Measurements from ENCODE around the gene MVK. TPM values are rescaled to one million over a fixed set of nuclear protein-coding genes. Genes with fewer than 3 reads are reported as not detected.

Gene MVK
- total RNA-seq, 1 experiment from 2014 or later: 19.2 TPM

GRCh38 chr12:109557200-109557599, 16.4 kb upstream of the MVK start:
- Histone ChIP-seq H4K20me1 (ENCODE audit: control insufficient read depth, insufficient read depth, insufficient read length) (no peaks in the 10 kb centered on the region), H3K23ac (ENCODE audit: insufficient read length, low read depth, low read length) (no peak overlapping the region), H3K27ac (ENCODE audit: insufficient read length, low read depth, low read length) (no peak overlapping the region), H2BK20ac (ENCODE audit: low read depth, low read length, poor library complexity, severe bottlenecking) (no peak overlapping the region), H2BK5ac (ENCODE audit: insufficient read length, low read length) (no peak overlapping the region), H2BK12ac (ENCODE audit: insufficient read length, low read depth, low read length) (no peak overlapping the region), H3K27me3 (ENCODE audit: insufficient read depth, low read length) (no peaks in the 10 kb centered on the region), H3K23me2 (ENCODE audit: insufficient read length, low read depth, low read length, poor library complexity, severe bottlenecking) (no peaks in the 10 kb centered on the region), H3K79me2 (ENCODE audit: insufficient read depth, low read length) (no peaks in the 10 kb centered on the region), H2BK120ac (ENCODE audit: low read depth, low read length, poor library complexity, severe bottlenecking) (no peak overlapping the region), H4K91ac (ENCODE audit: insufficient read length, low read depth, low read length) (no peak overlapping the region), H2AK5ac (ENCODE audit: insufficient read length, low read length) (no peak overlapping the region), H3K56ac (ENCODE audit: insufficient read length, low read depth, low read length) (no peak overlapping the region), H3K4ac (ENCODE audit: low read depth, low read length) (no peak overlapping the region), H2BK15ac (ENCODE audit: low read depth, low read length) (no peak overlapping the region), H3K79me1 (ENCODE audit: insufficient read depth, low read depth, low read length, poor library complexity, severe bottlenecking) (no peaks in the 10 kb centered on the region), H3K9me3 (ENCODE audit: control insufficient read depth, low read depth, low read length) (no peaks in the 10 kb centered on the region), H3K18ac (ENCODE audit: insufficient read length, low read depth, low read length) (no peak overlapping the region), H4K8ac (replicated peaks; ENCODE audit: insufficient read length, low read depth, low read length) (no peak overlapping the region), H3K4me2 (ENCODE audit: insufficient read depth, insufficient read length, low read length) (no peak overlapping the region), H3K9ac (ENCODE audit: extremely low read depth, insufficient read length, low read length) (no peak overlapping the region), H4K5ac (ENCODE audit: insufficient read length, low read depth, low read length) (no peak overlapping the region), H3K14ac (ENCODE audit: insufficient read depth, low read length) (no peak overlapping the region), H3T11ph (ENCODE audit: low read length) (no peak overlapping the region), H2AFZ (ENCODE audit: low read length) (no peak overlapping the region), H3K4me1 (ENCODE audit: insufficient read depth, low read length) (no peaks in the 10 kb centered on the region)
- Mint-ChIP-seq H3K9me3 (no peaks in the 10 kb centered on the region; a peak in 1 of 5 replicates), H3K4me1 (peaks cover 2 to 6% of the 10 kb centered on the region in 2 experiments; a peak in 3 of 4 replicates), H3K4me3 (no peak overlapping the region), H3K27me3 (ENCODE audit: low read depth) (peaks cover 4% of the 10 kb centered on the region), H3K27ac (no peak overlapping the region), H3K36me3 (ENCODE audit: insufficient read depth in 1 of 3, low read depth in 3 of 3) (peaks cover 7 to 10% (median 8%) of the 10 kb centered on the region in 3 experiments)
- TF ChIP-seq CTCF (conservative IDR thresholded peaks at IDR 0.05): no peak
- no CpG with 5 or more reads among the region's 10 CpGs for WGBS (ENCODE audit: extremely low coverage, insufficient read length, low lambda C conversion rate)
- no peak for DNase-seq

Data from H9 (cell line).